Heart right ventricle (tissue), 16 donors: Measurements from ENCODE around the gene GTF3C2. TPM values are rescaled to one million over a fixed set of nuclear protein-coding genes. Genes with fewer than 3 reads are reported as not detected.

ENCODE experiments used
- ATAC-seq, 8 donors: fragments of 200-7000 bp; cut with Tn5 transposase; one replicate each; pipeline ENCODE4 v1.9.1; 2020; ENCODE audit warnings: mild to moderate bottlenecking in 8 of 8, moderate library complexity in 8 of 8, moderate number of reproducible peaks in 1 of 8
- DNase-seq, 2 donors: peaks; one replicate each; pipeline ENCODE4 v3.0.0-alpha.2; 2020
- H3K27ac ChIP-seq, 10 donors: fragments of 200-600 bp; sonication (generic) in 2 of 10; one replicate each; pipeline versions ENCODE4 v1.5.0 to v1.8.0; 2020 to 2022; ENCODE audit warnings: mild to moderate bottlenecking in 3 of 10
- H3K27me3 ChIP-seq, 7 donors: fragments of 200-600 bp; one replicate each; pipeline ENCODE4 v1.8.0; 2021 to 2022; ENCODE audit warnings: mild to moderate bottlenecking in 2 of 7
- H3K36me3 ChIP-seq, 9 donors: fragments of 200-600 bp; sonication (generic) in 1 of 9; one replicate each; pipeline versions ENCODE4 v1.5.0 to v1.8.0; 2020 to 2022; ENCODE audit warnings: mild to moderate bottlenecking in 2 of 9
- H3K4me1 ChIP-seq, 9 donors: fragments of 200-600 bp; sonication (generic) in 1 of 9; one replicate each; pipeline versions ENCODE4 v1.5.0 to v1.8.0; 2020 to 2022; ENCODE audit warnings: mild to moderate bottlenecking in 4 of 9
- H3K4me3 ChIP-seq, 10 donors: fragments of 200-600 bp; sonication (generic) in 2 of 10; one replicate each; pipeline versions ENCODE4 v1.5.0 to v1.8.0; 2020 to 2022; ENCODE audit warnings: mild to moderate bottlenecking in 7 of 10, moderate library complexity in 2 of 10
- H3K9me3 ChIP-seq, 11 donors: fragments of 200-600 bp in 10 of 11; sonication (generic) in 2 of 11; one replicate each; pipeline versions ENCODE4 v1.5.0 to v1.8.0; 2013 to 2022; ENCODE audit warnings: mild to moderate bottlenecking in 2 of 11, control low read depth in 1 of 11, moderate library complexity in 1 of 11
- CTCF ChIP-seq, 9 donors: fragments of 200-600 bp; sonication (generic) in 2 of 9; IDR thresholded peaks; one replicate each; pipeline versions ENCODE4 v1.5.0 to v1.8.0; 2021 to 2022; ENCODE audit warnings: antibody characterized with exemption in 9 of 9, mild to moderate bottlenecking in 5 of 9, moderate library complexity in 1 of 9
- whole genome bisulfite sequencing, 2 donors: extraction: QIAGEN DNeasy Blood & Tissue Kit; methylation state at CpG; one replicate each; pipeline ENCODE4 v1.1.7; 2013; ENCODE audit warnings: inconsistent platforms in 1 of 2; 5-methylcytosine and 5-hydroxymethylcytosine counted together
- intact Hi-C, 10 donors: fragments of 100-400 bp; cut with DNase I; formaldehyde crosslinking; loops; one replicate each; pipeline versions ENCODE4 v1.11.1 to v1.14.2; 2022
- polyA plus RNA-seq, 2 donors: library from polyadenylated mRNA; stranded (reverse); fragments of 200-250 nt; gene quantifications; one replicate each; pipeline ENCODE4 v1.2.3, GENCODE V29; 2013
- total RNA-seq, 10 donors: library from RNA; stranded (reverse); fragmentation: NEBNext Ultra II Directional in 3 of 10; extraction: Animal tissue kit (Norgen Biotek cat#: 25700) in 3 of 10; gene quantifications; one replicate each; pipeline versions ENCODE4 v1.2.1 to v1.2.4, GENCODE V29; 2021 to 2023
- donor health status: Arrhythmogenic right ventricular cardiomyopathy.
- donor health status: ischemic (EF 13 %, LVEDD 7.1; RV severe dilation, severe dysfunction).
- donor health status: healthy with polysubstance abuse.
- donor health status: DM: no; HTN: yes; CAD: no.
- donor health status: DM: no; HTN: no; CAD: no.
- donor health status: ischemic (EF 25% LVEDD 6.9; RV normal size, moderate dysfunction).
- donor health status: ischemic (EF 25% LVEDD 5.7; RV mildly dilated, moderate dysfunction).
- donor health status: healthy.
- donor health status: DM: yes; HTN: yes; CAD: no.
- donor health status: Ischemic cardiomyopathy.
- donor health status: ischemic (EF 35%, LVEDD 5.7; RV mildly dilated, moderate dysfunction).
- donor health status: nonischemic (EF 11% LVEDD 7.7; RV severe dilation, severe dysfunction).
- donor health status: DM: yes; HTN: yes; CAD: no.
- donor health status: PGD.
- donor health status: ischemic (EF 29% LVEDD 5.4; RV normal size, mild dysfunction).
- donor health status: nonischemic (EF 23%, LVEDD 6.1; RV moderate dilation, normal function).

The GTF3C2 gene
- total and polyA plus RNA-seq, 12 donors, result 17.6 to 30.3 (median 23.6) TPM

DNA sequence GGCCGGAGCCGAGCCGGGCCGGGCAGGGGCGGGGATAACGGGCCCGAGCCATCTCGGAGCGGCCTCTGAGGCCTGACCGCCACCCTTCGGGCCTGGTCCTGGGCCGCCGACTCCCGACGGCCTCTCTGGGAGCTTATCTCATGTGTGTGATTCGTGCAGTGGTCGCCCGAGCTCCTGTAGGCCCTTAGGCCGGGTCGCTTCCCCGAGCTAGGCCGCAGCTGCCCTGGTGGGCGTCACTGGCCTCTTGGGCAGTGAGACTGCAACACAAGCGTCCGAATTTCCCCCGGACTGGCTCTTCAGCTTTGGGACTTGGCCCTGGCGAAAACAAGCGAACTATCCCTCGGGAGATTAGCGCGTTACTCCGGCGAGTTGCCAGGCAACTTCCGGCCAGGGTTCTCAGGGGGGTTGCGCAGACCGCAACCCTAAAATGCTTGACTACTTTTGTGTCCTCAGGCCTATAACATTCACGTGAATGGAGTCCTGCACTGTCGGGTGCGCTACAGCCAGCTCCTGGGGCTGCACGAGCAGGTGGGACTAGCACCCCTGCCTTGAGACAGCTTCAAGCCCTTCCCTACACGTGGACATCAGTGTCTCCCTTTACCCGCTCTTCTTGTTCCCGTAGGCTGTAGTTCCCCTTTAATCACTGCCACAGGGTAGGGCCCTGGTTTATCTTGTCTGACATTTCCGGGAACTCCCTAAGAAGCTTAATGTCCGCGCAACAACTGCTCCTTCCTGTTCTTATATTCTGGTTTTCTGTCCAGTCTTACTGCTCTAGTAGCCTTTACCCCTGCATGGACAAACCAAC is 14.5 kb upstream of the GTF3C2 start:
- Histone ChIP-seq H3K4me1 (peaks cover 7 to 39% (median 32%) of the 10 kb centered on the region in 9 donors), H3K4me3 (peak overlapping the region; percentile 54 to 99 (median 92)), H3K27me3 (no peaks in the 10 kb centered on the region), H3K9me3 (no peaks in the 10 kb centered on the region), H3K36me3 (peaks cover 0 to 71% (median 58%) of the 10 kb centered on the region in 9 donors), H3K27ac (peak overlapping the region; percentile 15 to 96 (median 92))
- DNase-seq (peak; percentile 41 to 45), ATAC-seq (peak; percentile 27 to 61 (median 39))
- intact Hi-C loops, result loop anchor here in 3 of 10 donors (2.0 to 10.0 kb wide), 4 partner anchors 14 to 596 kb away; partner anchors contain the start of genes GTF3C2 (in 2 of the 3), MPV17 (in 2 of the 3) and NRBP1 (in 1 of the 3)
- WGBS, 2 donors, result 0 to 1% methylated on average over 44 to 46 of the region's 46 CpGs
- no peak for TF ChIP-seq CTCF (IDR thresholded peaks at IDR 0.05)

DNA sequence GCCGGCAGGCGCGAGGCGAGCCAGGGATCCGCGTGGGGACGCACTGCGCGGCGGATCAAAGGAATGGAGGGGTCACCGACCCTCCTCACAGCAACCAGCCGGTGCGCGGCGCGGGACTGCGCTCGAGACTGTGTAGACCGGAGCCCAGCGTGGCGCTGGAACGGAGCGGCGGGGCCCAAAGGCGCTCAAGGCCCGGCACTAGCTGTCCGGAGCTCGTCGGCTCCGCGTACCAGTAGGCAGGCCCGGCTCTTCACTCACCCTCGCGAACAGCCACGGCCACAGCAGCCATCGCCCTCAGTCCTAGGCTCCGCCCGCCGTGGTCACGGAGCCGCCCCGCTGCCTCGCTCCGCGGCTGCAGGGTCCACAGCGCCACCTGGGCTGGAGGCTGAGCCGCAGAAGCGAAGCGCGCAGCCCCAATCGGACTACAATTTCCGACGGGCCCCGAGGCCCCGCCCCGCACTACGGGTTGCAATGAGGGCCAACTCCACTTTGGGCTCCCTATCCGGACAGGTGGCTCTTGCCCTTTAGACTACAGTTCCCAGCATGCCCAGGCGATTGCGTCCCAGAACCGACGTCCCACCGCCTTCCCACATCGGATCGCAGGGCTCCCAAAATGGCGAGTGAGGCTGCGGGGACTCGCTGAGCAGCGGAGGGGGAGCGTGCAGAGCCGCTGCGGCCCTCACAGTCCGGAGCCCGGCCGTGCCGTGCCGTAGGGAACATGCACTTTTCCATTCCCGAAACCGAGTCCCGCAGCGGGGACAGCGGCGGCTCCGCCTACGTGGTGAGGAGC is 13.7 kb upstream of the GTF3C2 start, which contains the start of the genes EIF2B4 and SNX17:
Gene EIF2B4, minus strand, starts transcription at position 313 of the 790 bp plus-strand sequence. Its CDS starts 24 bp downstream, at position 289.
Gene SNX17, plus strand, starts transcription at position 591 of the 790 bp plus-strand sequence. Its CDS starts 128 bp downstream, at position 719.
- DNase-seq (peak; percentile 99 to 100), ATAC-seq (peak; percentile 94 to 97 (median 96))
- Histone ChIP-seq H3K27ac (peak within 1 kb of the TSS; percentile 77 to 96 (median 93)), H3K9me3 (no peaks in the 10 kb centered on the region), H3K36me3 (peaks cover 0 to 70% (median 56%) of the 10 kb centered on the region in 9 donors), H3K4me1 (peaks cover 7 to 39% (median 32%) of the 10 kb centered on the region in 9 donors), H3K4me3 (peak within 1 kb of the TSS; percentile 54 to 99 (median 92)), H3K27me3 (no peaks in the 10 kb centered on the region)
- 0% methylated on average over 83 to 85 of the region's 85 CpGs for WGBS, 2 donors
- intact Hi-C loops, result loop anchor here in 3 of 10 donors (2.0 to 10.0 kb wide), 4 partner anchors 13 to 595 kb away; partner anchors contain the start of genes GTF3C2 (in 2 of the 3), MPV17 (in 2 of the 3) and NRBP1 (in 1 of the 3)
- peak; percentile 22 to 95 (median 75) for TF ChIP-seq CTCF (IDR thresholded peaks at IDR 0.05)

- H3K27ac ChIP-seq, result peak overlapping the region; percentile 77 to 96 (median 92)
- H3K4me3 ChIP-seq, result peak overlapping the region; percentile 54 to 99 (median 88)
- ATAC-seq (peak; percentile 16 to 68 (median 36)), DNase-seq (peak in 1 of 2 donors; percentile 52)
- no peaks in the 10 kb centered on the region for H3K27me3 ChIP-seq
- peaks cover 0 to 70% (median 55%) of the 10 kb centered on the region in 9 donors for H3K36me3 ChIP-seq
- 2 to 3% methylated on average over 18 of the region's 18 CpGs for WGBS, 2 donors
- H3K9me3 ChIP-seq, result no peaks in the 10 kb centered on the region
- intact Hi-C loops, result loop anchor here in 3 of 10 donors (2.0 to 10.0 kb wide), 5 partner anchors 13 to 595 kb away; partner anchors contain the start of genes GTF3C2 (in 2 of the 3), MPV17 (in 2 of the 3), ATRAID (in 1 of the 3) and CAD (in 1 of the 3)
- TF ChIP-seq CTCF (IDR thresholded peaks at IDR 0.05), result no peak
- peaks cover 7 to 39% (median 32%) of the 10 kb centered on the region in 9 donors for H3K4me1 ChIP-seq
These were observed 13.0 kb upstream of the GTF3C2 start for GRCh38 chr2:27369471-27370025.
